DND-41 (cell line): Measurements from ENCODE around the gene GTF2H4.

Experiments
- ATAC-seq: fragments of 200-7000 bp; cut with Tn5 transposase; 3 replicates; pipeline ENCODE4 v1.9.1; 2021; ENCODE audit warnings: low read depth; ENCODE audit not compliant: insufficient read depth
- DNase-seq: peaks from one replicate; pipeline ENCODE4 v3.0.0-alpha.2; 2020
- H2AFZ ChIP-seq: 2 replicates; pipeline ENCODE4 v1.6.0; 2012; ENCODE audit warnings: low read depth, low read length
- H3K27ac ChIP-seq: 2 replicates; pipeline ENCODE4 v1.5.1; 2012; ENCODE audit warnings: low read length, inconsistent platforms
- H3K27me3 ChIP-seq: fragments of 200-600 bp; sonication (generic); 2 replicates; pipeline ENCODE4 v1.6.0; 2012; ENCODE audit warnings: low read length, mild to moderate bottlenecking, inconsistent platforms; ENCODE audit not compliant: insufficient read depth, poor library complexity
- H3K36me3 ChIP-seq: 2 replicates; pipeline ENCODE4 v1.5.1; 2012; ENCODE audit warnings: low read length, inconsistent platforms; ENCODE audit not compliant: insufficient read depth
- H3K4me1 ChIP-seq: 2 replicates; pipeline ENCODE4 v1.5.1; 2012; ENCODE audit warnings: mild to moderate bottlenecking, low read length; ENCODE audit not compliant: insufficient read depth
- H3K4me2 ChIP-seq: 2 replicates; pipeline ENCODE4 v1.6.0; 2012; ENCODE audit warnings: mild to moderate bottlenecking, moderate library complexity, low read length, inconsistent platforms; ENCODE audit not compliant: insufficient read depth
- H3K4me3 ChIP-seq, 2 experiments: fragments of 200-600 bp in 1 of 2; shearing (Covaris generic) in 1 of 2; 2 replicates each; pipeline ENCODE4 v1.5.1; 2012 to 2016; ENCODE audit warnings: inconsistent platforms in 2 of 2, low read length in 2 of 2, mild to moderate bottlenecking in 2 of 2, low read depth in 1 of 2, moderate library complexity in 1 of 2
- H3K79me2 ChIP-seq: 2 replicates; pipeline ENCODE4 v1.6.0; 2012; ENCODE audit warnings: low read length, inconsistent platforms; ENCODE audit not compliant: insufficient read depth
- H3K9ac ChIP-seq: 2 replicates; pipeline ENCODE4 v1.6.0; 2012; ENCODE audit warnings: low read depth, mild to moderate bottlenecking, inconsistent platforms, low read length, moderate library complexity
- H3K9me3 ChIP-seq: 2 replicates; pipeline ENCODE4 v1.5.1; 2012; ENCODE audit warnings: low read length, moderate library complexity, mild to moderate bottlenecking, inconsistent platforms; ENCODE audit not compliant: insufficient read depth, severe bottlenecking
- H4K20me1 ChIP-seq: 2 replicates; pipeline ENCODE4 v1.6.0; 2012; ENCODE audit warnings: low read length; ENCODE audit not compliant: insufficient read depth
- CTCF ChIP-seq: IDR thresholded peaks from 2 replicates; pipeline ENCODE4 v1.5.1; 2012; ENCODE audit warnings: borderline replicate concordance, low read length, moderate library complexity, mild to moderate bottlenecking; ENCODE audit not compliant: poor library complexity, severe bottlenecking; ENCODE audit errors: extremely low read depth
- EZH2 ChIP-seq: IDR thresholded peaks from 3 replicates; pipeline ENCODE4 v1.6.1; 2012; ENCODE audit warnings: borderline replicate concordance, low read depth, mild to moderate bottlenecking, moderate library complexity, low read length, inconsistent platforms; ENCODE audit not compliant: severe bottlenecking

GTF2H4 gene

GRCh38 chr6:30882759-30883684 is 25.0 kb upstream of the GTF2H4 start:
- Histone ChIP-seq H3K4me2 (peak overlapping the region; percentile 99), H3K4me3 (peak overlapping the region in 1 of 2 experiments; percentile 88; a peak in 2 of 4 replicates), H2AFZ (0 out of 2 replicates have a peak overlapping the region, but pooled peaks have one; percentile 66), H3K79me2 (peaks cover 31% of the 10 kb centered on the region), H3K36me3 (no peaks in the 10 kb centered on the region), H3K9me3 (no peaks in the 10 kb centered on the region), H3K9ac (peak overlapping the region; percentile 70), H3K27me3 (no peaks in the 10 kb centered on the region), H3K4me1 (peaks cover 37% of the 10 kb centered on the region), H3K27ac (peak overlapping the region; percentile 72), H4K20me1 (0 out of 2 replicates have a peak, but pooled peaks cover 4% of the 10 kb centered on the region)
- no peak for ATAC-seq
- DNase-seq, result no peak
- no peak for TF ChIP-seq CTCF
- TF ChIP-seq EZH2, result no peak

GRCh38 chr6:30883685-30884520 is 24.1 kb upstream of the GTF2H4 start, which contains the start of gene DDR1:
Gene DDR1, plus strand, starts transcription at chr6:30884519. Its CDS starts 4,211 bp downstream, at chr6:30888730.
- Histone ChIP-seq H3K36me3 (no peaks in the 10 kb centered on the region), H2AFZ (peak within 1 kb of the TSS; percentile 66), H3K27ac (peak within 1 kb of the TSS; percentile 72), H3K4me3 (peak within 1 kb of the TSS; percentile 50 to 88), H3K9me3 (no peaks in the 10 kb centered on the region), H3K79me2 (peaks cover 35% of the 10 kb centered on the region), H3K9ac (peak within 1 kb of the TSS; percentile 70), H3K4me2 (peak within 1 kb of the TSS; percentile 99), H4K20me1 (0 out of 2 replicates have a peak, but pooled peaks cover 4% of the 10 kb centered on the region), H3K4me1 (peaks cover 36% of the 10 kb centered on the region), H3K27me3 (no peaks in the 10 kb centered on the region)
- peak; percentile 80 for DNase-seq
- TF ChIP-seq CTCF (no peak), EZH2 (no peak)
- ATAC-seq, result peak; percentile 87

- Histone ChIP-seq H3K27me3 (no peaks in the 10 kb centered on the region), H3K79me2 (peaks cover 35% of the 10 kb centered on the region), H3K4me1 (peaks cover 38% of the 10 kb centered on the region), H2AFZ (peak overlapping the region; percentile 66), H4K20me1 (0 out of 2 replicates have a peak, but pooled peaks cover 4% of the 10 kb centered on the region), H3K4me2 (peak overlapping the region; percentile 99), H3K36me3 (peaks cover 7% of the 10 kb centered on the region), H3K4me3 (peak overlapping the region; percentile 50 to 88), H3K9ac (peak overlapping the region; percentile 70), H3K27ac (peak overlapping the region; percentile 72), H3K9me3 (no peaks in the 10 kb centered on the region)
- DNase-seq (peak; percentile 59), ATAC-seq (peak; percentile 60)
- TF ChIP-seq CTCF (peak; percentile 7), EZH2 (no peak)
Observed at GRCh38 chr6:30884521-30885480, 23.2 kb upstream of the GTF2H4 start.
